ENCODE data around the gene KCNIP3.

DNA sequence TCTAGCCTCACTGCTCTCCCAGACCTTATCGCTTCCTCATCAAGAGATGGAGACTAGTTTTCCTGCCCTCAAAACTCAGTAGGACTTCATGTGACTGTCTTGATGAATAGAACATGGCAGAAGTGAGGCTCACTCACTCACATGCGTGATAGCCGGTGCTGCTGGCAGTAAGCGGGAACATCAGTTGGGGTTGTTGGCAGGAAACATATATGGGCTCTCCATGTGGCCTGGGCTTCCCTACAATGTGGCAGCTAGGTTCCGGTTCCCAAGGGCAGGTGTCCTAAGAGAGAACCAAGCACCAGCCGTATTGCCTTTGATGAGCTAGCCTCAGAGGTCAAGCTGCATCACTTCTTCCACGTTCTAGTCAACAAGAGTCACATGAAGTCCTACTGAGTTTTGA is 90.2 kb downstream of the KCNIP3 start:
- TF ChIP-seq, protein P1, sequence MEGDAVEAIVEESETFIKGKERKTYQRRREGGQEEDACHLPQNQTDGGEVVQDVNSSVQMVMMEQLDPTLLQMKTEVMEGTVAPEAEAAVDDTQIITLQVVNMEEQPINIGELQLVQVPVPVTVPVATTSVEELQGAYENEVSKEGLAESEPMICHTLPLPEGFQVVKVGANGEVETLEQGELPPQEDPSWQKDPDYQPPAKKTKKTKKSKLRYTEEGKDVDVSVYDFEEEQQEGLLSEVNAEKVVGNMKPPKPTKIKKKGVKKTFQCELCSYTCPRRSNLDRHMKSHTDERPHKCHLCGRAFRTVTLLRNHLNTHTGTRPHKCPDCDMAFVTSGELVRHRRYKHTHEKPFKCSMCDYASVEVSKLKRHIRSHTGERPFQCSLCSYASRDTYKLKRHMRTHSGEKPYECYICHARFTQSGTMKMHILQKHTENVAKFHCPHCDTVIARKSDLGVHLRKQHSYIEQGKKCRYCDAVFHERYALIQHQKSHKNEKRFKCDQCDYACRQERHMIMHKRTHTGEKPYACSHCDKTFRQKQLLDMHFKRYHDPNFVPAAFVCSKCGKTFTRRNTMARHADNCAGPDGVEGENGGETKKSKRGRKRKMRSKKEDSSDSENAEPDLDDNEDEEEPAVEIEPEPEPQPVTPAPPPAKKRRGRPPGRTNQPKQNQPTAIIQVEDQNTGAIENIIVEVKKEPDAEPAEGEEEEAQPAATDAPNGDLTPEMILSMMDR (IDR thresholded peaks at IDR 0.05), result no peak
- TF ChIP-seq JUND (IDR thresholded peaks at IDR 0.05), result no peak
- TF ChIP-seq GABPA (IDR thresholded peaks at IDR 0.05; ENCODE audit: low read depth), result no peak
- no peak for TF ChIP-seq NFIC (IDR thresholded peaks at IDR 0.05; ENCODE audit: borderline replicate concordance)
- TF ChIP-seq POLR2AphosphoS5 (IDR thresholded peaks at IDR 0.05; ENCODE audit: low read depth, low read length), result no peak
- TF ChIP-seq EP300 (IDR thresholded peaks at IDR 0.05; ENCODE audit: borderline replicate concordance in 1 of 2, low read depth in 1 of 2, low read length in 1 of 2), result no peak
- no peak for TF ChIP-seq RXRA (IDR thresholded peaks at IDR 0.05; ENCODE audit: borderline replicate concordance, low read depth)
